GM12878 (cell line): ENCODE data around the gene ARMH1. TPM values are rescaled to one million over a fixed set of nuclear protein-coding genes. Genes with fewer than 3 reads are reported as not detected.
A peak's percentile ranks its signal among the peaks of the same experiment; 100 is the strongest.

ENCODE experiments used
- BCL11A ChIP-seq: IDR thresholded peaks from 2 replicates; pipeline ENCODE4 v1.6.1; 2011; ENCODE audit warnings: low read depth, low read length
- BMI1 ChIP-seq: fragments of 450-650 bp; IDR thresholded peaks from 2 replicates; pipeline ENCODE4 v1.6.1; 2016; ENCODE audit warnings: mild to moderate bottlenecking, moderate library complexity, borderline replicate concordance
- CBFB ChIP-seq: IDR thresholded peaks from 2 replicates; pipeline ENCODE4 v1.6.1; 2016; ENCODE audit warnings: antibody characterized with exemption, low read depth
- CEBPB ChIP-seq, 2 experiments: fragments of 150-350 bp in 1 of 2; IDR thresholded peaks; 2 replicates each; pipeline ENCODE4 v1.6.1; 2012 to 2014; ENCODE audit warnings: low read depth in 2 of 2, low read length in 2 of 2, borderline replicate concordance in 1 of 2, inconsistent platforms in 1 of 2
- CREM ChIP-seq: IDR thresholded peaks from 2 replicates; pipeline ENCODE4 v1.6.1; 2014; ENCODE audit warnings: antibody characterized with exemption, low read depth
- CTCF ChIP-seq, 3 experiments: IDR thresholded peaks in 2 of 3; conservative IDR thresholded peaks in 1 of 3; 2 replicates each; pipeline ENCODE4 v1.5.1; 2011; ENCODE audit warnings: low read depth in 3 of 3, low read length in 3 of 3, mild to moderate bottlenecking in 3 of 3, control low read depth in 2 of 3, moderate library complexity in 2 of 3, inconsistent platforms in 1 of 3, mixed read lengths in 1 of 3; ENCODE audit not compliant: control insufficient read depth in 2 of 3, insufficient read depth in 1 of 3; ENCODE audit errors: extremely low read depth in 1 of 3
- ESRRA ChIP-seq: IDR thresholded peaks from 2 replicates; pipeline ENCODE4 v1.6.1; 2012; ENCODE audit warnings: mild to moderate bottlenecking, low read length, improper control_type of control experiment
- FOS ChIP-seq: IDR thresholded peaks from 3 replicates; pipeline ENCODE4 v1.6.1; 2011; ENCODE audit warnings: borderline replicate concordance; ENCODE audit not compliant: insufficient read length; ENCODE audit errors: extremely low read depth
- HDGF ChIP-seq: fragments of 450-650 bp; IDR thresholded peaks from 2 replicates; pipeline ENCODE4 v1.6.1; 2016; ENCODE audit warnings: antibody characterized with exemption
- HSF1 ChIP-seq: fragments of 150-350 bp; IDR thresholded peaks from 2 replicates; pipeline ENCODE4 v1.6.1; 2014; ENCODE audit warnings: mild to moderate bottlenecking, low read depth, low read length
- IKZF1 ChIP-seq: fragments of 450-650 bp; conservative IDR thresholded peaks from 2 replicates; pipeline ENCODE4 v1.6.1; 2017; ENCODE audit warnings: antibody characterized with exemption, mild to moderate bottlenecking
- KDM1A ChIP-seq: fragments of 200-600 bp; sonication (generic); IDR thresholded peaks from 2 replicates; pipeline ENCODE4 v1.6.1; 2016; ENCODE audit warnings: borderline replicate concordance
- MYC ChIP-seq: IDR thresholded peaks from 2 replicates; pipeline ENCODE4 v1.6.1; 2011; ENCODE audit warnings: mild to moderate bottlenecking, low read length, moderate library complexity, inconsistent platforms; ENCODE audit not compliant: insufficient read depth, insufficient replicate concordance, insufficient read length, severe bottlenecking
- NR2C1 ChIP-seq: fragments of 450-650 bp; IDR thresholded peaks from 2 replicates; pipeline ENCODE4 v1.6.1; 2017; ENCODE audit warnings: antibody characterized with exemption, mild to moderate bottlenecking, moderate library complexity
- NR2C2 ChIP-seq: IDR thresholded peaks from 2 replicates; pipeline ENCODE4 v1.6.1; 2011; ENCODE audit warnings: borderline replicate concordance, low read depth; ENCODE audit not compliant: control insufficient read depth, insufficient read length
- NR2F1 ChIP-seq: fragments of 450-650 bp; conservative IDR thresholded peaks from 2 replicates; pipeline ENCODE4 v1.6.1; 2017; ENCODE audit warnings: mild to moderate bottlenecking
- POLR2A ChIP-seq: IDR thresholded peaks from 2 replicates; pipeline ENCODE4 v1.6.1; 2011; ENCODE audit warnings: low read depth, mild to moderate bottlenecking, low read length
- SIX5 ChIP-seq: IDR thresholded peaks from 2 replicates; pipeline ENCODE4 v1.6.1; 2011; ENCODE audit warnings: mild to moderate bottlenecking, low read depth, low read length, moderate library complexity; ENCODE audit not compliant: severe bottlenecking
- SMAD5 ChIP-seq: IDR thresholded peaks from 2 replicates; pipeline ENCODE4 v1.6.1; 2016; ENCODE audit warnings: antibody characterized with exemption, low read depth
- TCF3 ChIP-seq: IDR thresholded peaks from 2 replicates; pipeline ENCODE4 v1.6.1; 2012; ENCODE audit warnings: low read depth, mild to moderate bottlenecking, low read length, borderline replicate concordance; ENCODE audit not compliant: insufficient read depth
- ZZZ3 ChIP-seq: IDR thresholded peaks from 2 replicates; pipeline ENCODE4 v1.6.1; 2011; ENCODE audit warnings: low read depth; ENCODE audit not compliant: control insufficient read depth, insufficient read length
- polyA plus RNA-seq, 11 experiments: library from polyadenylated mRNA; depleted of rRNA in 4 of 11; unstranded in 6 of 11; stranded (reverse) in 5 of 11; fragments of >200 nt; fragmentation: Nextera tagmentation in 4 of 11; fragmentation: Illumina TruSeq in 1 of 11; extraction: Ambion mirVana in 4 of 11; extraction: Trizol in 1 of 11; gene quantifications; 1 replicate in 1 of 11; 2 replicates in 10 of 11; pipeline versions ENCODE4 v1.2.1 to v1.2.3, GENCODE V29; 2011 to 2016; ENCODE audit warnings: inconsistent platforms in 2 of 11, missing spikeins in 2 of 11, low read depth in 1 of 11
- total RNA-seq, 4 experiments: library from RNA; depleted of rRNA in 3 of 4; stranded (reverse); fragments of >200 nt in 3 of 4; fragmentation: Illumina TruSeq in 1 of 4; extraction: Trizol in 1 of 4; gene quantifications; 2 replicates each; pipeline versions ENCODE4 v1.2.1 to v1.2.3, GENCODE V29; 2013 to 2021
- TF ChIP-seq, protein P1 (sequence below): IDR thresholded peaks from 2 replicates; pipeline ENCODE4 v1.6.1; 2012; ENCODE audit warnings: mild to moderate bottlenecking, low read depth, low read length

Gene ARMH1
- total and polyA plus RNA-seq, 10 of the 15 experiments (the other 5 are each of a cell fraction or from before 2014, with no cell fraction given), result 0.93 to 43.9 (median 8.2) TPM

GRCh38 chr1:44739307-44740178 is 65.0 kb downstream of the ARMH1 start, which contains the start of gene KIF2C (continued):
- TF ChIP-seq, protein P1, sequence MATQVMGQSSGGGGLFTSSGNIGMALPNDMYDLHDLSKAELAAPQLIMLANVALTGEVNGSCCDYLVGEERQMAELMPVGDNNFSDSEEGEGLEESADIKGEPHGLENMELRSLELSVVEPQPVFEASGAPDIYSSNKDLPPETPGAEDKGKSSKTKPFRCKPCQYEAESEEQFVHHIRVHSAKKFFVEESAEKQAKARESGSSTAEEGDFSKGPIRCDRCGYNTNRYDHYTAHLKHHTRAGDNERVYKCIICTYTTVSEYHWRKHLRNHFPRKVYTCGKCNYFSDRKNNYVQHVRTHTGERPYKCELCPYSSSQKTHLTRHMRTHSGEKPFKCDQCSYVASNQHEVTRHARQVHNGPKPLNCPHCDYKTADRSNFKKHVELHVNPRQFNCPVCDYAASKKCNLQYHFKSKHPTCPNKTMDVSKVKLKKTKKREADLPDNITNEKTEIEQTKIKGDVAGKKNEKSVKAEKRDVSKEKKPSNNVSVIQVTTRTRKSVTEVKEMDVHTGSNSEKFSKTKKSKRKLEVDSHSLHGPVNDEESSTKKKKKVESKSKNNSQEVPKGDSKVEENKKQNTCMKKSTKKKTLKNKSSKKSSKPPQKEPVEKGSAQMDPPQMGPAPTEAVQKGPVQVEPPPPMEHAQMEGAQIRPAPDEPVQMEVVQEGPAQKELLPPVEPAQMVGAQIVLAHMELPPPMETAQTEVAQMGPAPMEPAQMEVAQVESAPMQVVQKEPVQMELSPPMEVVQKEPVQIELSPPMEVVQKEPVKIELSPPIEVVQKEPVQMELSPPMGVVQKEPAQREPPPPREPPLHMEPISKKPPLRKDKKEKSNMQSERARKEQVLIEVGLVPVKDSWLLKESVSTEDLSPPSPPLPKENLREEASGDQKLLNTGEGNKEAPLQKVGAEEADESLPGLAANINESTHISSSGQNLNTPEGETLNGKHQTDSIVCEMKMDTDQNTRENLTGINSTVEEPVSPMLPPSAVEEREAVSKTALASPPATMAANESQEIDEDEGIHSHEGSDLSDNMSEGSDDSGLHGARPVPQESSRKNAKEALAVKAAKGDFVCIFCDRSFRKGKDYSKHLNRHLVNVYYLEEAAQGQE, result no peak
- no peak for TF ChIP-seq SIX5
- no peak for TF ChIP-seq FOS
- TF ChIP-seq TCF3, result no peak; the same call in 1 of the 2 replicates
- TF ChIP-seq NR2F1, result 0 out of 2 replicates have a peak, but pooled peaks have one; percentile 51
- TF ChIP-seq ESRRA, result no peak
- peak; percentile 95 for TF ChIP-seq CREM
- TF ChIP-seq CBFB, result peak; percentile 74
- TF ChIP-seq POLR2A, result peak; percentile 82
- no peak for TF ChIP-seq KDM1A
- no peak for TF ChIP-seq BCL11A
- TF ChIP-seq BMI1, result no peak
- TF ChIP-seq CEBPB (IDR thresholded peaks at IDR 0.05; ENCODE audit: borderline replicate concordance in 1 of 2, low read depth in 2 of 2, low read length in 2 of 2), result no peak
- peak; percentile 82 for TF ChIP-seq HDGF
- peak; percentile 89 for TF ChIP-seq IKZF1
- TF ChIP-seq MYC, result no peak
- no peak for TF ChIP-seq NR2C1
- peak; percentile 92 for TF ChIP-seq SMAD5
- TF ChIP-seq HSF1, result no peak
- no peak for TF ChIP-seq ZZZ3
- TF ChIP-seq NR2C2, result no peak
- no peak for TF ChIP-seq CTCF (IDR thresholded peaks at IDR 0.05 in 2 of 3, conservative IDR thresholded peaks at IDR 0.05 in 1 of 3; ENCODE audit: control insufficient read depth in 2 of 3, extremely low read depth in 1 of 3, insufficient read depth in 1 of 3, low read depth in 3 of 3, low read length in 3 of 3)
